A172 (cell line): Measurements from ENCODE around the gene TGFB3. TPM values are rescaled to one million over a fixed set of nuclear protein-coding genes. Genes with fewer than 3 reads are reported as not detected.
"Not testable (repeated sequence)": the region's sequence is repeated elsewhere in the genome, so short reads cannot be mapped to it uniquely, and the experiment has no call there.

Source experiments
- DNase-seq: peaks from one replicate; pipeline ENCODE4 v3.0.0-alpha.2; 2015; ENCODE audit warnings: low spot score
- total RNA-seq: library from RNA; depleted of rRNA; stranded (reverse); fragments of >200 nt; shearing (Covaris generic); gene quantifications from 2 replicates; pipeline ENCODE4 v1.2.3, GENCODE V29; 2014; rRNA removed

TGFB3 gene
- 2.1 and 2.3 TPM in 2 replicates for total RNA-seq

GRCh38 chr14:75981426-75982265 is at the start of gene TGFB3:
TSS of gene TGFB3 (minus strand) at chr14:75981995. CDS start at chr14:75980893, 1,102 bp downstream.
- peak; percentile 45 for DNase-seq

DNA sequence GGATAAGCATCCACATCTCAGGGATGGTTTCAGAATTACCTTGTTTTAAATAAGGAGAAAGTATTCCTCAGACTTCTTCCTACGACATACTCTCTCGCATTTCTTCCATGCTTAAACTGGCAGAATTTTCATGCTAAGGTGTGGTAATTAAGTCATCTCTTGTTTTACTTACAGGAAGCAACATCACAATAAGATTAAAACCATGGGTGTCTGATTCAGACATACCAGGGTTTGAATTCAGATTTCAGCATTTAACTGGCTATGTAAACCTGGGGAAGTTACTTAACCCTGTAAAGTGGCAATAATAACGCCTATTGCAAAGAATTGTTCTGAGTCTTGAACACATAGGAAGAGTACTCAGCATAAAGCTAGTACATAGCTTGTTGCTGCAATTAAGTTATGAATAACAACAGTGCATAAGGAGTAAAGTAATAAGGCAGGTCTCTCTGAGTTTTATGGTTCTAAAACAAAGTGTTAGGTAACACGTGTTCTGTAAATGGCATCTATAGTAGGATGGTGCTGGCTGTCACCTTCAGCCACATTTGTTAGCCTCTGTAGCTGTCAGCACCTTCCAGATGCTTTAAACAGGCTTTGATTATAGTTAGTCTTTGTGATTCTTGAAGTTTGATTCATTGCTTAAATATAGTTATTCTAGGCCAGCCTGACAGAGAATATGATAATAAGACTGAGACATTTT is 42.6 kb upstream of the TGFB3 start:
- no peak for DNase-seq

- DNase-seq: no peak
Observed at GRCh38 chr14:76023757-76024156, 42.0 kb upstream of the TGFB3 start.

GRCh38 chr14:76022991-76023390 is 41.2 kb upstream of the TGFB3 start:
- DNase-seq: no peak

DNA sequence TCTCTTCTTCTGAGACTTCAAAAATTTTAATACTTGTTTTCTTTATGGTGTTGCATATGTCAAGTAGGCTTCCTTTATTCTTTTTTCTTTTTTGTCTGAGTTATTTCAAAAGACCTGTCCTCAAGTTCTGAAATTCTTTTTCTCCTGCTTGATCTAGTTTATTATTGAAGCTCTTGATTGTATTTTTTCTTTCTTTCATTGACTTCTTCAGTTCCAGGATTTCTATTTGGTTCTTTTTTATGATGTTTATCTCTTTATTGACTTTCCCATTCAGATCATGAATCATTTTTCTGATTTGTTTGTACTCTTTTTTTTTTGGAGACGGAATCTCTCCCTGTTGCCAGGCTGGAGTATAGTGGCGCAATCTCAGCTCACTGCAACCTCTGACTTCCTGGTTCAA is 37.9 kb upstream of the TGFB3 start:
- no peak for DNase-seq

DNA sequence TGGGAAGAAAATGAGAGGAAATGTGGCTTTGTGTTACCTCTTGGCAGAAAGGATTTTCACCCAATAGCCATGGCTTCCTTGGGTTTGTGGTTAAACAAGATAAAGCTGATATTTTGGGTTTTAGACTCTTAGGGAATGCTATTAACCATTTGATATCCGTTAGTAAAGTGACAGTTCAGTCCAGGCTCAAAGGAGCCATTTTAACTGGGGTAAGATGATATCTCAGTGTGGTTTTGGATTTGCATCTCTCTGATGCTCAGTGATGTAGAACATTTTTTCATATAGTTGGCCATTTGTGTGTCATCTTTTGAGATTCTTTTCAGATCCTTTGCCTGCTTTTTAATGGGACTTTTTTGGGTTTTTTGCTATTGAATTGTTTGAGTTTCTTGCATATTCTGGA is 33.9 kb upstream of the TGFB3 start:
- no peak for DNase-seq

DNA sequence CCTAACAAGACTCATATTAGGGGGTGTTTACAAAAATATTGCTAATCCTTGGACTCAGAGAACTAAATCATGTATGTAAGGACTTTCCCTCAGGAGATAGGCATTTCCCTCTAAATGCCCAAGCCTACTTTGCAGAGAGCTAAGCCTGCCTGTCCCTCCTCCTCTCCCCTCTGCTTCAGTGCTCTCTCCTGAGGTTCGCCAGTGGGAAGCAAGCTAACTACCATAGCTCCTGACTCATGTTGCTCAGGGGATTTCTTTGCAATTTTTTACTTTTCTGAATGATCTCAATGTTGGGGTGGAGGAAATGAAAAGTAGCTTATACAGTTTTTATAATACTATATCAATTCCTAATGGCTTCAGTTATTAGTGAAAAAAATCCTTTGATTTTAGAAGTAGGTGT is 33.4 kb upstream of the TGFB3 start:
- DNase-seq: no peak

DNA sequence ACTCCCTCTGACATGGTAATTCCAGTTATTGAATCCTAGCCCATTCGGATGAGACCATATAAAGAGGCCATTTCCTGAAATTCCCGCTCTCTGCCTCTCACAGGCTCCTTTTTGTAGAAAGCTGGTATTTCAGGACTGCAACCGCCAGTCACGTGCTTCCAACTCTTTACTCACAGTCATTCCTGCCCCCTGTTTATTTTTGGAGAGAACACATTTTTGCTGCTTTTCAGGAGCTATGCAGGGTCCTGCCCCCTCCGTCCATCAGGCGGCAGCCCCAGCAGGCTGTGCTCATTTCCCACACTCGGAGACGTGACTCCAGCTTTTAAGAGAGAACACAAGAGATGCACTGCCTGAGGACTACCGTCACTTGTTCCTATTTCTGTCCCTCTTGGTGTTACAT is 30.6 kb upstream of the TGFB3 start:
- DNase-seq: no peak

DNA sequence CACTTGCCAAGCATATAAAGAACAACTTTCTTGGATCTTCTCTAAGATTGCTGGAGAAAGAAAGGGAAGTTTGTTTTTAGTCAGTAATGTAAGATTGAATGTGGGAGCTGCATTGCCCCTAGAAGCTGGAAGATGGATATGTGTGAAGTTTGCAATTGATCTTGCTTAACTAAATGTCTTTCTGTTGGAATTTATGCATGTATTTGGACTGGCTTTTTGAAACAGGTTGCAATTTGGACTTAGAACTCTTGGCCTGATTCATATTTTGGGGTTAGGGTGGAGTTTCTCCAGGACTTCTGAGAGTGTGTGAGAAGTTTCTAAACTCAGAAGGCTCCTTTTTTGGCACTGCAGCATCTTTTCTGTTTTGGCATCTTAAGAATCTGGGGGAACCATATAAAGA is 30.1 kb upstream of the TGFB3 start:
- no peak for DNase-seq

DNA sequence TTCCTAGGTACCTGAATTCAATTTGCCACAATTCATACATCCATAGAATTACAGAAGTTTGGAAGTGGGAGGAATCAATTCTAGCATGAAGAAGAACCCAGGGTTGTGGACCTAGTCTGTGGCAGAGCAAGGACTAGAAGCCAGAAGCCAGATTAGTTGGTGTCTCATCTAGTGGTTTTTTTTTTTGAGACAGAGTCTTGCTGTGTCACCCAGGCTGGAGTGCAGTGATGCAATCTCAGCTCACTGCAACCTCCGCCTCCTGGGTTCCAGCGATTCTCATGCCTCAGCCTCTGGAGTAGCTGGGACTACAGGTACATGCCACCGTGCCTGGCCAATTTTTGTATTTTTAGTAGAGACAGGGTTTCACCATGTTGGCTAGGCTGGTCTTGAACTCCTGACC is 27.8 kb upstream of the TGFB3 start:
- not testable (repeated sequence) for DNase-seq

GRCh38 chr14:76007852-76008251 is 26.1 kb upstream of the TGFB3 start:
- DNase-seq: no peak

DNA sequence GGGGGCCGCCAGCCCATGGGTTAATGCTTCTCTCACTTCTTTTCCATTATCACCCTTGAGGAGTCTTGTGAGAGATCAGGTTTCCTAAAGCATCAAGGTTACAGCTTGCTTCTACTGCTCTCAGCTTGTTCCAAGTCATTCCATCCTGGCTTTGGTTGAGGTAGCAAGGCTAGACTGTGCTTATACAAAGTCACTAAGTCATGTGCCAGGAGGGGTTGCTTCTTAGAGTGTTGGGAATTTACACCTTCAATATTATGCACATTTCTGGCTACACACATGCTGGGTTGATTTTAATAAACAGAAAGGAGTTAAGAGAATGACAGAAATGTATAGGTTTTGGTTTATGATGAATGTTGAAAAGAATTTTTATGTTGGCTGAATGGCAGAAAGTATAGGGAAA is 25.6 kb upstream of the TGFB3 start:
- DNase-seq: no peak

- no peak for DNase-seq
Observed at GRCh38 chr14:76006253-76006652, 24.5 kb upstream of the TGFB3 start.

GRCh38 chr14:76002383-76002782 is 20.6 kb upstream of the TGFB3 start:
- DNase-seq: no peak

DNA sequence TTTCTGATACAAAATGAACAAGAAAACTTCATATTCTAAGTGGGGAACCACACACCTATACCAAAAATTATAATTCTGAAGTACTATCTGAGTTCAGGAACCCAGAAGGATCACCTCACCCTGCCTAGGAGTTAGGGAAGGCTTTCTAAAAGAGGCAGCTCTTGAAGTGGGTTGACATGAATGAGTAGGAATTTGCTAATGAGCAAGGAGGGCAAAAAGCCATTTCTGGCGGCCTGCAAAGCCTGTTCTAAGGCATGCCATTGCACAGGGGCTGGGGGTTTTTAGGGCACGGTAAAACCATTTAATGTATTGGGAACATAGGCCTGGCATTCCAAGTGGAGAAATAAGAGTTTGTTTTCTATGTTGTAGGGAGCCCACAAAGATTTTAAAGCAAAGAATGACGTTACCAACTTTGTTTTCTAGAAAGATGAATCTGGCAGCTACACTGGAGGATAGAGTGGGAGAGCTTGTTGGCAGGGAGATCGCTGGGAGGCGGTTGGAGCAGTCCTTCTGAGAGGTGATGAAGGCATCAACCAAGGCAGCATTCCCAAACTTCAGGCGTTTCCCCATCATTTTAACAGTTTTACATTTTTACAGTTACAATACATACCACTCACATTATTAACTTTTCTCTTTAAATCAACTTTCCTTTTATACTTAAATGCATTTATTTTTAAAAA is 17.9 kb upstream of the TGFB3 start:
- no peak for DNase-seq

DNA sequence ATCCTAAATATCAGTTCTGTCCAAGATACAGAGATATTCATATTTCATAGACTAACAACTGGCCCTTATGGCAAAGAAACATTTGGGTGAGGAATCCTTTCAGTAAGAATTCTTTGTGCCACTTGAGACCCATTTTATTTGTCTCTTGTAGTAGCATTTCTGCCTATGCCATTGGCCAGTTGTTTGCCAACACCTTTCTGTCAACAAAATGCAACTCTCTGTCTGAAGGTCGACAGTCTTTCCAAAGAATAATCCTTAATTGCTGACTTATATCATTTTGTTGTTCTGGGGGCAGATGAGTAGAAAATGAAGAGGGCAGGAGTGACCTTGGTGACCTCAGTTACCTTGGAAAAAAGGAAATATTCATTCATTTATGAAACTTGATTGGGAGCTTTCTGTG is 14.7 kb upstream of the TGFB3 start:
- no peak for DNase-seq

DNA sequence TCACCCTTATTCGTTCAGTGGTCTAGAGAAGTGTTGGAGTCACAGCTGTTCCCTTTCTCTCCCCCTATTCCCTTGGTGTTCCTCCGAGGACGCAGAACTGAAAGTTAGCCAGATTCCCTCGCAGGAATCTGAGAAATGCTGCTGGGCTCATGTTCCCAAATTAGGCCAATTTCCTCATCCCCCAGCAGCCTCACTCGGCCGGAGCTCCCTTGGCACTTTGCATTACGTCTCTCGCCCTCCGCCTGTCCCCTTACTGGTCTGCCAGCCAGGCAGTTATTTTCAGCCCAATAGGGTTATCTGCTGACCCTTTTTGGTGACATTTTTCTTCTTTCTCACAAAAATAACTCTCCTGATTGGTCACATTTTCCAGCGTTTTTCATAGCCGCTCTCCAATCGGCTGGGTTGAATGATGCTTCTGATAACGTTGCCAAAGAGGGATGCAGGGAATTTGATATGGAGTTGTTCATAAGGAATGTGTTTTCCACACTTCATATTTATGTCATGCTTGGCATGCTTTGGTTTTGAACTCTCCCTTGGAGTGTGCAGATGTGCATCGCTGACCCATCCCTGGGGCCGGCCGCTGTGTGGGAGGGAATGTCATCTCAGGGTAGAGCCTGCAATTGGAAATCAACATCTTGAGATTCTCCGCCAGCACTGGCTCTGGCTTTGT is 13.7 kb upstream of the TGFB3 start:
- no peak for DNase-seq

- no peak for DNase-seq
Observed at GRCh38 chr14:75993567-75994041, 11.8 kb upstream of the TGFB3 start.

- no peak for DNase-seq
Observed at GRCh38 chr14:75991753-75992152, 10.0 kb upstream of the TGFB3 start.

- DNase-seq: no peak
Observed at GRCh38 chr14:75990297-75990696, 8.5 kb upstream of the TGFB3 start.

DNA sequence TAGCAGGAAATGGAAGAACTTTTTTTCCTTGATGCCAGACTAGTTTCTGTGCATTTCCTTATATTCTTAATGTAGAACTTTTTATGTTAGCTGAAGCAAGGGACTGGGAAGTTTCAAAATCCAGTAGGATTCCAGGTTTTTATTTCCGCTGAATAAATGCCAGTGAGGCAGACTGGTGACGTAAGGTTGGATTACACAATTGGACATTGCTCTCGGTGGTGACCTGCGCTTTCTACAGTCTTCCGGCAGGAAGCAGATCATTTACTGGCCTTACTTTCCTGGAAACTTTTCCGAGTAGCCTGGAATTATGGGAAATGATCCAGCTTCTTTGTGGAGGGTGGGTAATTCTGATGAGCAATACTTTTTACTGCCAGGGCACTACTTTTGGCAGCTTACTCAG is 7.3 kb upstream of the TGFB3 start:
- peak; percentile 11 for DNase-seq
